ENCODE results near the gene TSPAN4. TPM values are rescaled to one million over a fixed set of nuclear protein-coding genes. Genes with fewer than 3 reads are reported as not detected.

TSPAN4 gene
- total and polyA plus RNA-seq, 9 of the 15 experiments (the other 6 are each of a cell fraction or from before 2014, with no cell fraction given) = 0.07 to 31.0 (median 15.7) TPM

DNA sequence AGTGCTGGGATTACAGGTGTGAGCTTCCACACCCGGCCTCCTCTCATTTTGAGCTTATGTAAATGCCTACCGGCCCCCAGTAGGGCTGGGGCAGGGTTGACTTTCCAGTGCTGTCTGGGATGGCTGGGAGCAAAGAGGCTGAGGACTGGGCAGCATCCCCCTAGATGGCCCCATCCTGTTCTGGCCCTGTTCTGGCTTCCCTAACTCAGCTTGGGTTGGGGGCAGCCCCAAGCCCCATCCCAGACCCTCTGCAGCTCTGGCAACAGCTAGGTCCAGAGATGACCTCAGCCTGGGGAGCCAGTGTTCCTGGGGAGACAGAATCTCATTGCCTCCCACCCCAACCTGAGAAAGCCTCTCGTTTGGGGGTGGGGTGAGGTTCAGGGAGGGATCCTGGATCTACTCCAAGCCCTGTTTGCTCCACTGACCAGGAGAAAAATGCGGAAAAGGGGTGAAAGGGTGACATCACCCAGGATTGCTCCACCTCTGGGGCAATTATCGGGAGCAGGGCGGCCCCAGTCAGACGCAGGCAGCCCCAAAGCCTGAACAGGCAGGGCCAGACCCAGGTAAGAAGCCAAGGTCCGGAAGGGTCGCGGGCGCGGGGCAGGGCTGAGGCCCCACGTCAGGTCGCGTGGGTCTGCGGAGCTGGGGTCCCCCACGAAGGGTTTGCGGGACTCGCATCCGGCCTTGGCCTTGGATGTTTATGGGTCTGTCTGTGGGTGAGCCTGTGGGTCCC lies 24.1 kb upstream of the TSPAN4 start, which contains the start of gene PNPLA2 (continued):
- TF ChIP-seq NUFIP1 (IDR thresholded peaks at IDR 0.05; ENCODE audit: partially characterized antibody) = no peak
- TF ChIP-seq L3MBTL2 (IDR thresholded peaks at IDR 0.05) = no peak
- no peak for TF ChIP-seq HNRNPK (IDR thresholded peaks at IDR 0.05; ENCODE audit: low read depth, low read length, poor library complexity, severe bottlenecking)
- TF ChIP-seq, protein P1, sequence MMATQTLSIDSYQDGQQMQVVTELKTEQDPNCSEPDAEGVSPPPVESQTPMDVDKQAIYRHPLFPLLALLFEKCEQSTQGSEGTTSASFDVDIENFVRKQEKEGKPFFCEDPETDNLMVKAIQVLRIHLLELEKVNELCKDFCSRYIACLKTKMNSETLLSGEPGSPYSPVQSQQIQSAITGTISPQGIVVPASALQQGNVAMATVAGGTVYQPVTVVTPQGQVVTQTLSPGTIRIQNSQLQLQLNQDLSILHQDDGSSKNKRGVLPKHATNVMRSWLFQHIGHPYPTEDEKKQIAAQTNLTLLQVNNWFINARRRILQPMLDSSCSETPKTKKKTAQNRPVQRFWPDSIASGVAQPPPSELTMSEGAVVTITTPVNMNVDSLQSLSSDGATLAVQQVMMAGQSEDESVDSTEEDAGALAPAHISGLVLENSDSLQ (IDR thresholded peaks at IDR 0.05) = no peak
- TF ChIP-seq ZNF174 (CRISPR knock-in tag; IDR thresholded peaks at IDR 0.05) = no peak
- TF ChIP-seq ZNF668 (CRISPR knock-in tag; IDR thresholded peaks at IDR 0.05) = no peak
- no peak for TF ChIP-seq U2AF1 (optimal IDR thresholded peaks at IDR 0.05; ENCODE audit: low read depth, low read length)
- no peak for TF ChIP-seq MTF1 (CRISPR knock-in tag; IDR thresholded peaks at IDR 0.05; ENCODE audit: borderline replicate concordance)
- TF ChIP-seq, protein P2, sequence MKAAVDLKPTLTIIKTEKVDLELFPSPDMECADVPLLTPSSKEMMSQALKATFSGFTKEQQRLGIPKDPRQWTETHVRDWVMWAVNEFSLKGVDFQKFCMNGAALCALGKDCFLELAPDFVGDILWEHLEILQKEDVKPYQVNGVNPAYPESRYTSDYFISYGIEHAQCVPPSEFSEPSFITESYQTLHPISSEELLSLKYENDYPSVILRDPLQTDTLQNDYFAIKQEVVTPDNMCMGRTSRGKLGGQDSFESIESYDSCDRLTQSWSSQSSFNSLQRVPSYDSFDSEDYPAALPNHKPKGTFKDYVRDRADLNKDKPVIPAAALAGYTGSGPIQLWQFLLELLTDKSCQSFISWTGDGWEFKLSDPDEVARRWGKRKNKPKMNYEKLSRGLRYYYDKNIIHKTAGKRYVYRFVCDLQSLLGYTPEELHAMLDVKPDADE (conservative IDR thresholded peaks at IDR 0.05; ENCODE audit: control insufficient read depth, low read depth, low read length) = no peak
- no peak for TF ChIP-seq YY1 (IDR thresholded peaks at IDR 0.05; ENCODE audit: borderline replicate concordance in 1 of 3, control insufficient read depth in 1 of 3, extremely low read depth in 1 of 3, insufficient read depth in 3 of 3, insufficient read length in 1 of 3, insufficient replicate concordance in 2 of 3, low read depth in 1 of 3, low read length in 2 of 3)
- no peak for TF ChIP-seq ZNF507 (tag; conservative IDR thresholded peaks at IDR 0.05)
- TF ChIP-seq ERF (CRISPR knock-in tag; IDR thresholded peaks at IDR 0.05) = no peak
- TF ChIP-seq, protein P3, sequence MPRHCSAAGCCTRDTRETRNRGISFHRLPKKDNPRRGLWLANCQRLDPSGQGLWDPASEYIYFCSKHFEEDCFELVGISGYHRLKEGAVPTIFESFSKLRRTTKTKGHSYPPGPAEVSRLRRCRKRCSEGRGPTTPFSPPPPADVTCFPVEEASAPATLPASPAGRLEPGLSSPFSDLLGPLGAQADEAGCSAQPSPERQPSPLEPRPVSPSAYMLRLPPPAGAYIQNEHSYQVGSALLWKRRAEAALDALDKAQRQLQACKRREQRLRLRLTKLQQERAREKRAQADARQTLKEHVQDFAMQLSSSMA (CRISPR knock-in tag; IDR thresholded peaks at IDR 0.05) = no peak
- no peak for TF ChIP-seq SMC3 (conservative IDR thresholded peaks at IDR 0.05; ENCODE audit: insufficient read depth, low read depth, low read length)
- no peak for TF ChIP-seq RBM22 (IDR thresholded peaks at IDR 0.05; ENCODE audit: low read depth, low read length, poor library complexity, severe bottlenecking)
- no peak for TF ChIP-seq KAT8 (IDR thresholded peaks at IDR 0.05; ENCODE audit: low read depth)

Measured in K562 (cell line).